ENCODE measurements around the gene HOPX. TPM values are rescaled to one million over a fixed set of nuclear protein-coding genes. Genes with fewer than 3 reads are reported as not detected.
"Not testable (repeated sequence)": the region's sequence is repeated elsewhere in the genome, so short reads cannot be mapped to it uniquely, and the experiment has no call there.

Gene HOPX
- total and polyA plus RNA-seq, 8 donors = 1.2 to 79.1 (median 48.2) TPM; not detected in 1

- TF ChIP-seq EP300 (IDR thresholded peaks at IDR 0.05) (no peak), POLR2AphosphoS5 (IDR thresholded peaks at IDR 0.05) (no peak), POLR2A (IDR thresholded peaks at IDR 0.05) (no peak)
- TF ChIP-seq, protein P1, sequence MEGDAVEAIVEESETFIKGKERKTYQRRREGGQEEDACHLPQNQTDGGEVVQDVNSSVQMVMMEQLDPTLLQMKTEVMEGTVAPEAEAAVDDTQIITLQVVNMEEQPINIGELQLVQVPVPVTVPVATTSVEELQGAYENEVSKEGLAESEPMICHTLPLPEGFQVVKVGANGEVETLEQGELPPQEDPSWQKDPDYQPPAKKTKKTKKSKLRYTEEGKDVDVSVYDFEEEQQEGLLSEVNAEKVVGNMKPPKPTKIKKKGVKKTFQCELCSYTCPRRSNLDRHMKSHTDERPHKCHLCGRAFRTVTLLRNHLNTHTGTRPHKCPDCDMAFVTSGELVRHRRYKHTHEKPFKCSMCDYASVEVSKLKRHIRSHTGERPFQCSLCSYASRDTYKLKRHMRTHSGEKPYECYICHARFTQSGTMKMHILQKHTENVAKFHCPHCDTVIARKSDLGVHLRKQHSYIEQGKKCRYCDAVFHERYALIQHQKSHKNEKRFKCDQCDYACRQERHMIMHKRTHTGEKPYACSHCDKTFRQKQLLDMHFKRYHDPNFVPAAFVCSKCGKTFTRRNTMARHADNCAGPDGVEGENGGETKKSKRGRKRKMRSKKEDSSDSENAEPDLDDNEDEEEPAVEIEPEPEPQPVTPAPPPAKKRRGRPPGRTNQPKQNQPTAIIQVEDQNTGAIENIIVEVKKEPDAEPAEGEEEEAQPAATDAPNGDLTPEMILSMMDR (IDR thresholded peaks at IDR 0.05) = no peak
- H3K4me1 ChIP-seq = no peaks in the 10 kb centered on the region
- H3K27me3 ChIP-seq = no peaks in the 10 kb centered on the region
- no peak overlapping the region for H3K4me3 ChIP-seq
- H3K36me3 ChIP-seq = no peaks in the 10 kb centered on the region
- intact Hi-C loops (cut with DNase I; ENCODE audit: low total_unique reads) = no loop called here
- H3K27ac ChIP-seq = no peak overlapping the region
- DNase-seq = peak in 1 of 2 donors; percentile 31
- no peaks in the 10 kb centered on the region for H3K9me3 ChIP-seq
These were observed 43.3 kb downstream of the HOPX start for GRCh38 chr4:56637791-56638190.

DNA sequence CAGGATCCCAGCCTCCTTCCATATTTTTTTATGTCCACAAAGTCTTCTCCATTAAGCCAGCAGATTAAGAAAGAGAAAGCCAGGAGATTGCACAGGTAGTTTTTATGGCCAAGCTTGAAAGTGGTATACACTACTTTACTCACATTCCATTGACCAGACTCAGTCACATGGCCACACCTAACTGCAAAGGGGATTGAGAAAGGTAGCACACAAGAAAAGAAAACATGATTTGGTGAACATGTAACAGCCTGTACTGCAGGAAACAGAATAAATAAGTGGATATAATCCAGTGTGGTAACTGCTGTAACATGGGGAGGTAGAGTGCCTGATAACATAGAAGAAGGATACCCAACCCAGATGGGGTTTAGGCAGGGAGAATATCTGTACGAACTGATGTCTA lies 43.9 kb downstream of the HOPX start:
- DNase-seq = no peak
- 71 to 92% (median 85%) methylated on average over 1 of the region's 1 CpG for WGBS, 5 donors

GRCh38 chr4:56634954-56635353 lies 46.1 kb downstream of the HOPX start:
- 93 to 97% (median 96%) methylated on average over 9 of the region's 9 CpGs for WGBS, 5 donors
- H3K4me1 ChIP-seq; intact Hi-C loops (cut with DNase I; ENCODE audit: low total_unique reads): not testable (repeated sequence)

More for the DNA sequence above, 43.9 kb downstream of the HOPX start:
- Histone ChIP-seq H3K9me3 (no peaks in the 10 kb centered on the region), H3K4me1 (no peaks in the 10 kb centered on the region), H3K36me3 (no peaks in the 10 kb centered on the region), H3K4me3 (no peak overlapping the region), H3K27ac (no peak overlapping the region), H3K27me3 (no peaks in the 10 kb centered on the region)
- intact Hi-C loops (cut with DNase I; ENCODE audit: low total_unique reads) = no loop called here
- TF ChIP-seq POLR2AphosphoS5 (IDR thresholded peaks at IDR 0.05) (no peak), EP300 (IDR thresholded peaks at IDR 0.05) (no peak), POLR2A (IDR thresholded peaks at IDR 0.05) (no peak)
- TF ChIP-seq, protein P1 (IDR thresholded peaks at IDR 0.05) = no peak

GRCh38 chr4:56633486-56633885 lies 47.6 kb downstream of the HOPX start:
- H3K4me1 ChIP-seq = no peaks in the 10 kb centered on the region
- intact Hi-C loops (cut with DNase I; ENCODE audit: low total_unique reads) = no loop called here
- no peak for DNase-seq
- 80 to 94% (median 89%) methylated on average over 7 of the region's 7 CpGs for WGBS, 5 donors
- H3K36me3 ChIP-seq = no peaks in the 10 kb centered on the region
- no peak overlapping the region for H3K27ac ChIP-seq
- H3K4me3 ChIP-seq = no peak overlapping the region
- H3K27me3 ChIP-seq = no peaks in the 10 kb centered on the region
- H3K9me3 ChIP-seq = no peaks in the 10 kb centered on the region
- TF ChIP-seq EP300 (IDR thresholded peaks at IDR 0.05) = no peak
- TF ChIP-seq POLR2AphosphoS5 (IDR thresholded peaks at IDR 0.05) = no peak
- no peak for TF ChIP-seq POLR2A (IDR thresholded peaks at IDR 0.05)
- TF ChIP-seq, protein P1 (IDR thresholded peaks at IDR 0.05) = no peak

More at GRCh38 chr4:56634954-56635353, 46.1 kb downstream of the HOPX start:
- not testable (repeated sequence) for H3K9me3 ChIP-seq, DNase-seq, H3K36me3 ChIP-seq, H3K27me3 ChIP-seq, H3K27ac ChIP-seq, H3K4me3 ChIP-seq

- Histone ChIP-seq H3K27me3 (no peaks in the 10 kb centered on the region), H3K9me3 (peaks cover 0 to 6% (median 5%) of the 10 kb centered on the region in 4 donors), H3K27ac (no peak overlapping the region), H3K36me3 (no peaks in the 10 kb centered on the region), H3K4me1 (no peaks in the 10 kb centered on the region), H3K4me3 (no peak overlapping the region)
- WGBS, 5 donors = 57 to 64% (median 61%) methylated on average over 5 of the region's 5 CpGs
- DNase-seq = no peak
- TF ChIP-seq, protein P1 (IDR thresholded peaks at IDR 0.05) = no peak
- TF ChIP-seq POLR2A (IDR thresholded peaks at IDR 0.05) = no peak
- no peak for TF ChIP-seq POLR2AphosphoS5 (IDR thresholded peaks at IDR 0.05)
- TF ChIP-seq EP300 (IDR thresholded peaks at IDR 0.05) = no peak
- intact Hi-C loops (cut with DNase I; ENCODE audit: low total_unique reads) = no loop called here
These were observed 50.0 kb downstream of the HOPX start for GRCh38 chr4:56630876-56631666.

All from stomach (tissue), 9 donors.